AG04450 (cell line): ENCODE results near the gene VPS37B. TPM values are rescaled to one million over a fixed set of nuclear protein-coding genes. Genes with fewer than 3 reads are reported as not detected.

ENCODE experiments used
- CTCF ChIA-PET: fragments of 300-600, 350-600 bp; formaldehyde crosslinking; extraction: SDS; loops from one replicate; lab custom pipeline; 2022; ENCODE audit warnings: antibody characterized with exemption, inconsistent platforms; lab: Charles Lee
- POLR2A ChIA-PET: fragments of 350-600 bp; formaldehyde crosslinking; extraction: SDS; loops from one replicate; lab custom pipeline; 2021; ENCODE audit warnings: antibody characterized with exemption, inconsistent platforms; lab: Yijun Ruan, JAX
- DNase-seq: peaks from one replicate; pipeline ENCODE4 v3.0.0-alpha.2; 2011; ENCODE audit warnings: low read depth, low spot score
- H3K27ac ChIP-seq: one replicate; pipeline ENCODE4 v1.5.1; 2012; ENCODE audit warnings: low read depth, low read length, control low read depth
- H3K27me3 ChIP-seq: one replicate; pipeline ENCODE4 v1.6.0; 2012; ENCODE audit warnings: low read length; ENCODE audit not compliant: control insufficient read depth, insufficient read depth
- H3K4me3 ChIP-seq: 2 replicates; pipeline ENCODE4 v1.5.1; 2011; ENCODE audit warnings: mild to moderate bottlenecking, low read depth, low read length, control low read depth
- H3K9me3 ChIP-seq: 2 replicates; pipeline ENCODE4 v1.5.1; 2012; ENCODE audit warnings: low read length; ENCODE audit not compliant: control insufficient read depth, insufficient read depth
- polyA plus RNA-seq: library from polyadenylated mRNA; depleted of rRNA; stranded (reverse); fragments of >200 nt; gene quantifications from 2 replicates; pipeline ENCODE4 v1.2.3, GENCODE V29; 2011
- TF ChIP-seq, protein P1 (sequence below): IDR thresholded peaks from 2 replicates; pipeline ENCODE4 v1.5.1; 2011; ENCODE audit warnings: low read depth, low read length, control low read depth, inconsistent platforms

VPS37B gene
- polyA plus RNA-seq, 1 experiment: 24.5 TPM

DNA sequence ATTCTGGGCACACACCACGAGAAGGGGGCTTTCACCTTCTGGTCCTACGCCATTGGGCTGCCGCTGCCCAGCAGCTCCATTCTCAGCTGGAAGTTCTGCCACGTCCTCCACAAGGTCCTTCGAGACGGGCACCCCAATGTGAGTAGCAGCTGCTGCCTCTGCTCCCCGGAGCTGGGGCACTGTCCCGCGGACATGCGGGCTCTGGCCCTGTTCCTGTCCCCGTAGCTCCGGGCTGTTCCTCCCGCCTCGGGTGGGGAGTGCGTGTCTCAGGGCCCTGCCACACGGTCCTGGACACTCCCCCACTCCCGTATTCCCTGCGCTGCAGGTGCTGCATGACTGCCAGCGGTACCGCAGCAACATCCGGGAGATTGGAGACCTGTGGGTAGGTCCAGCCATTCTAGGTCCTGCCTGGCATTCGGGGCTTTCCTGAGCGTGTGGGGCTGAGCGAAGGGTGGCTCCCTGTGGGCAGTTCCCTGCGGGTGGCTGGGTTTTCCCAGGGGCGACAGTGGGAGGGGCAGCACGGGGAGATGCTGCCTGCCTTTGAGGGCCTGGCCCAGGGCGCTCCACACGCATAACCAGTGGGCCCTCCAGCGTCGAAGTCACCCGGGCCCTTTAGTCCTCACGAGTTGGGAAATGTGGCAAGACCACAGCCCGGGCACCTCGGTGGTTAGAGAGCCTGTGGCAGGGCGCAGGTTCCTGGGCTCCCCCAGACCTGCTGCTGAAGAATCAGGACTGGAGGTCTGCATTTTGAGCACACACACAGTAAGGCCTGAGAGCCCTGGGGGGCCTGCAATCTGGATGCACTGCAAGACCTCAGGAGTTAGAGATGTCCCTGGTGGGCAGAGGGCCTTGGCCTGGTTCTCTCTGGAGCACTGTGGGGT is 47.2 kb downstream of the VPS37B start:
- TF ChIP-seq, protein P1, sequence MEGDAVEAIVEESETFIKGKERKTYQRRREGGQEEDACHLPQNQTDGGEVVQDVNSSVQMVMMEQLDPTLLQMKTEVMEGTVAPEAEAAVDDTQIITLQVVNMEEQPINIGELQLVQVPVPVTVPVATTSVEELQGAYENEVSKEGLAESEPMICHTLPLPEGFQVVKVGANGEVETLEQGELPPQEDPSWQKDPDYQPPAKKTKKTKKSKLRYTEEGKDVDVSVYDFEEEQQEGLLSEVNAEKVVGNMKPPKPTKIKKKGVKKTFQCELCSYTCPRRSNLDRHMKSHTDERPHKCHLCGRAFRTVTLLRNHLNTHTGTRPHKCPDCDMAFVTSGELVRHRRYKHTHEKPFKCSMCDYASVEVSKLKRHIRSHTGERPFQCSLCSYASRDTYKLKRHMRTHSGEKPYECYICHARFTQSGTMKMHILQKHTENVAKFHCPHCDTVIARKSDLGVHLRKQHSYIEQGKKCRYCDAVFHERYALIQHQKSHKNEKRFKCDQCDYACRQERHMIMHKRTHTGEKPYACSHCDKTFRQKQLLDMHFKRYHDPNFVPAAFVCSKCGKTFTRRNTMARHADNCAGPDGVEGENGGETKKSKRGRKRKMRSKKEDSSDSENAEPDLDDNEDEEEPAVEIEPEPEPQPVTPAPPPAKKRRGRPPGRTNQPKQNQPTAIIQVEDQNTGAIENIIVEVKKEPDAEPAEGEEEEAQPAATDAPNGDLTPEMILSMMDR: no peak
- Histone ChIP-seq H3K9me3 (no peaks in the 10 kb centered on the region), H3K27ac (no peak overlapping the region), H3K4me3 (no peak overlapping the region), H3K27me3 (no peaks in the 10 kb centered on the region)
- ChIA-PET CTCF (no interaction called here), POLR2A (no interaction called here)
- no peak for DNase-seq

DNA sequence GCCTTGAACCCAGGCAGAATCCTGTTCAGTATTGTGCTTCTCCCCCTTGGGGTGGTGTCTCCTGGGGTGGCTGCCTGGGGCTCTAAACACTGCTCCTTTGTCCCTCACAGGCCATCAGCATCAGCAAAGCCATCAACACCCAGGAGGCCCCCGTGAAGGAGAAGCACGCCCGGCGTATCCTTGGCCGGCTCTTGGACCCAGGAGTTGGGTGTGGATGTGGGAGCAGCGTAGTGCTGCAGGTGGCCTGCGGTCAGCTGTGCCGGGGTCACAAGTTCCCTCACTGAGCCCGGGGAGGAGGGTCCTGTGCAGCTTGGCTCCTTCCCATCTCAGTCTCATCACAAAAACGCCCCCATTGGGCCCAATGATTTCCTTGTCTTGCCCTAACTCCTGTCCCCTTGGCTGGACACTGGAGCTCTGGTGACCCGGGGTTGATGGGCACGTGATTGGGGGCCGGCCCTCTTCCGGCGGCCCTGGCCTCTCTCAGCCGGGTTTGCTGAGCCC is 48.0 kb downstream of the VPS37B start:
- CTCF ChIA-PET: no interaction called here

DNA sequence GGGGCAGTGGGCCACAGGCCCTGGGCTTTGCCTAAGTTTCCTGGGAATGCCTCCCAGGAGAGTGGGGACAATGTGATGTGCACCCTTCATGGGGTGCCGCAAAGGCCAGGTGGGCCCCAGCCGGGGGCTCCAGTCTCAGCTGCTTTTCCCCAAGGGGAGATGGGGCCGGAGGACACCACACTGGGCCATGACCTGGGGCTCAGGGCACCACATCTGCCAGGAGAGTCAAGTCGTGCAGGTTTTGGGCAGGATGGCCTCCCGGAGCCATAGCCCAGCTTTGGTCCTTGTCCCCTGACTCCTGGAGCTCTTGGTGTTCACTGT is 48.4 kb downstream of the VPS37B start:
- TF ChIP-seq, protein P1: no peak
- POLR2A ChIA-PET: no interaction called here
- no peaks in the 10 kb centered on the region for H3K27me3 ChIP-seq

More for the DNA sequence above, 48.0 kb downstream of the VPS37B start:
- no peak overlapping the region for H3K27ac ChIP-seq
- no peaks in the 10 kb centered on the region for H3K9me3 ChIP-seq
- H3K4me3 ChIP-seq: no peak overlapping the region
- no peaks in the 10 kb centered on the region for H3K27me3 ChIP-seq
- no peak for DNase-seq
- POLR2A ChIA-PET: no interaction called here
- TF ChIP-seq, protein P1: no peak

DNA sequence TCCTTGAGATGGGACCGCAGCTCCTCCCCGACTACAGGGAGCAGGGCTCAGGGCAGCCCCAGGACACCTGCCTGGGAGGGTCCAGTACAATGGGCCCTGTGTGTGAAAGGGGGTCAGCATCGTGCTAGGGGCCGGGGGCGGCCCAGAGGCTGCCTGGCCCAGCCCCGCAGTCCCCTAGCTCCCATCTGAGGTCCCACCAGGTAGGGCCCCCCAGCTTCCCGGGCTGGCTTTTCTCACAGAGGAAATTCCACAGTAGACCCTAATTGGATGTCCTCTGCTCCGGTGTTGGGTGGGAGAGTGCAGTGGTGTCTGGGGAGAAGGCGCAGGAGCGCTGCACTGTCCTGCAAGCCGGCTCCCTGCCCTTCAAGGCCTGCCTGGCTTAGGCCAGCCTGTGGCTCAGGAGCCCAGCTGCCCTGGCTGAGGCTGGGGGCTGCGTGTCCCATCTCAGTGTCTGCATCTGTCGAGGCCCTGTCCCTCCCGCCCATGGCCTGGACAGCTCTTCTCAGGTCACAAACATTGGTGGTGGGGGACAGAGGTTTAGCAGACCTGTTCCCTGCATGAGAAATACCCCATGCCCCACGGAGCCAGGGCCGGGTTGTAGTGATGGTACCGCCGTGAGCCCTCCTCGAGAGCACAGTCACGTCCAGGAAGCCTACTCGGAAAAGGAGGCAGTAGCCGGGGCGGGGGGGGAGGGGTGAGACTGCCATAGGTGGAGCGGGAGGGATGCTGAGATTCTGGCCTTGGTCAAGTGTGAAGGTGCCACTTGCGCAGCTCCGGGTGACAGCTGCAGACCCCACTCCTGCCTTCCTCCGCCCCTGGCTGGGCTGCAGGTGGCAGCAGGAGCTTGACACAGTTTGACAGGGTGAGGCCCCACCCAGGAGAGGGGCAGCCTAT is 49.1 kb downstream of the VPS37B start:
- POLR2A ChIA-PET: no interaction called here
- H3K27ac ChIP-seq: no peak overlapping the region
- no peak overlapping the region for H3K4me3 ChIP-seq
- no peaks in the 10 kb centered on the region for H3K9me3 ChIP-seq
- no peak for DNase-seq
- CTCF ChIA-PET: interaction anchor here (0.9 to 1.5 kb wide), 2 partner anchors 14 to 106 kb away, joined by 3 to 4 read pairs; no protein-coding TSS in a partner anchor
- TF ChIP-seq, protein P1: no peak
- H3K27me3 ChIP-seq: no peaks in the 10 kb centered on the region

More for the DNA sequence above, 48.4 kb downstream of the VPS37B start:
- Histone ChIP-seq H3K9me3 (no peaks in the 10 kb centered on the region), H3K27ac (no peak overlapping the region), H3K4me3 (no peak overlapping the region)
- CTCF ChIA-PET: no interaction called here
- no peak for DNase-seq
